ENCODE measurements around the gene UBA6.

The UBA6 gene

GRCh38 chr4:67697860-67698687 lies 2.9 kb downstream of the UBA6 start:
- TF ChIP-seq POLR2AphosphoS5 (IDR thresholded peaks at IDR 0.05; ENCODE audit: low read depth, low read length) (no peak), FOXP2 (optimal IDR thresholded peaks at IDR 0.05; ENCODE audit: borderline replicate concordance, extremely low read depth, extremely low read length, insufficient read depth) (no peak), SIN3A (IDR thresholded peaks at IDR 0.05; ENCODE audit: borderline replicate concordance, insufficient read depth, low read length) (no peak), REST (IDR thresholded peaks at IDR 0.05; ENCODE audit: insufficient read depth in 1 of 2, low read depth in 2 of 2, low read length in 2 of 2) (no peak), TAF1 (IDR thresholded peaks at IDR 0.05; ENCODE audit: borderline replicate concordance, insufficient read depth, low read length) (no peak)

GRCh38 chr4:67696061-67696460 lies 4.9 kb downstream of the UBA6 start:
- TF ChIP-seq REST (IDR thresholded peaks at IDR 0.05; ENCODE audit: insufficient read depth in 1 of 2, low read depth in 2 of 2, low read length in 2 of 2) (no peak), TAF1 (IDR thresholded peaks at IDR 0.05; ENCODE audit: borderline replicate concordance, insufficient read depth, low read length) (no peak), SIN3A (IDR thresholded peaks at IDR 0.05; ENCODE audit: borderline replicate concordance, insufficient read depth, low read length) (no peak), POLR2AphosphoS5 (IDR thresholded peaks at IDR 0.05; ENCODE audit: low read depth, low read length) (no peak), FOXP2 (optimal IDR thresholded peaks at IDR 0.05; ENCODE audit: borderline replicate concordance, extremely low read depth, extremely low read length, insufficient read depth) (no peak)

GRCh38 chr4:67694662-67695061 lies 6.3 kb downstream of the UBA6 start:
- TF ChIP-seq FOXP2 (optimal IDR thresholded peaks at IDR 0.05; ENCODE audit: borderline replicate concordance, extremely low read depth, extremely low read length, insufficient read depth) (no peak), REST (IDR thresholded peaks at IDR 0.05; ENCODE audit: insufficient read depth in 1 of 2, low read depth in 2 of 2, low read length in 2 of 2) (no peak), SIN3A (IDR thresholded peaks at IDR 0.05; ENCODE audit: borderline replicate concordance, insufficient read depth, low read length) (no peak), POLR2AphosphoS5 (IDR thresholded peaks at IDR 0.05; ENCODE audit: low read depth, low read length) (no peak), TAF1 (IDR thresholded peaks at IDR 0.05; ENCODE audit: borderline replicate concordance, insufficient read depth, low read length) (no peak)

GRCh38 chr4:67691328-67691727 lies 9.6 kb downstream of the UBA6 start:
- TF ChIP-seq SIN3A (IDR thresholded peaks at IDR 0.05; ENCODE audit: borderline replicate concordance, insufficient read depth, low read length) (no peak), REST (IDR thresholded peaks at IDR 0.05; ENCODE audit: insufficient read depth in 1 of 2, low read depth in 2 of 2, low read length in 2 of 2) (no peak), FOXP2 (optimal IDR thresholded peaks at IDR 0.05; ENCODE audit: borderline replicate concordance, extremely low read depth, extremely low read length, insufficient read depth) (no peak), POLR2AphosphoS5 (IDR thresholded peaks at IDR 0.05; ENCODE audit: low read depth, low read length) (no peak), TAF1 (IDR thresholded peaks at IDR 0.05; ENCODE audit: borderline replicate concordance, insufficient read depth, low read length) (no peak)
